Measurements from ENCODE around the gene NR5A2. TPM values are rescaled to one million over a fixed set of nuclear protein-coding genes. Genes with fewer than 3 reads are reported as not detected.

NR5A2 gene
- total RNA-seq, 1 donor from 2014 or later: 0.98 TPM

- H3K27ac ChIP-seq: no peak overlapping the region
- TF ChIP-seq POLR2AphosphoS5 (IDR thresholded peaks at IDR 0.05; ENCODE audit: insufficient read depth in 1 of 2, low read depth in 1 of 2) (no peak), CTCF (IDR thresholded peaks at IDR 0.05) (no peak), POLR2A (IDR thresholded peaks at IDR 0.05) (no peak)
Observed at GRCh38 chr1:200194477-200194876, 167.0 kb downstream of the NR5A2 start.

GRCh38 chr1:200198236-200198635 lies 170.7 kb downstream of the NR5A2 start:
- H3K4me1 ChIP-seq: no peaks in the 10 kb centered on the region
- intact Hi-C loops (cut with DNase I): no loop called here
- H3K27me3 ChIP-seq: no peaks in the 10 kb centered on the region
- no peak overlapping the region for H3K27ac ChIP-seq
- no peaks in the 10 kb centered on the region for H3K9me3 ChIP-seq
- H3K36me3 ChIP-seq: no peaks in the 10 kb centered on the region
- no peak overlapping the region for H3K4me3 ChIP-seq
- no peak for DNase-seq (ENCODE audit: extremely low spot score in 2 of 2)
- TF ChIP-seq POLR2A (IDR thresholded peaks at IDR 0.05): no peak
- TF ChIP-seq POLR2AphosphoS5 (IDR thresholded peaks at IDR 0.05; ENCODE audit: insufficient read depth in 1 of 2, low read depth in 1 of 2): no peak
- TF ChIP-seq CTCF (IDR thresholded peaks at IDR 0.05): no peak

More at GRCh38 chr1:200194477-200194876, 167.0 kb downstream of the NR5A2 start:
- DNase-seq (ENCODE audit: extremely low spot score in 2 of 2): no peak
- intact Hi-C loops (cut with DNase I): no loop called here
- no peaks in the 10 kb centered on the region for H3K27me3 ChIP-seq
- H3K4me1 ChIP-seq: no peaks in the 10 kb centered on the region
- H3K9me3 ChIP-seq: no peaks in the 10 kb centered on the region
- H3K36me3 ChIP-seq: no peaks in the 10 kb centered on the region
- no peak overlapping the region for H3K4me3 ChIP-seq

- H3K27ac ChIP-seq: no peak overlapping the region
- intact Hi-C loops (cut with DNase I): no loop called here
- H3K27me3 ChIP-seq: no peaks in the 10 kb centered on the region
- TF ChIP-seq CTCF (IDR thresholded peaks at IDR 0.05) (no peak), POLR2AphosphoS5 (IDR thresholded peaks at IDR 0.05; ENCODE audit: insufficient read depth in 1 of 2, low read depth in 1 of 2) (no peak), POLR2A (IDR thresholded peaks at IDR 0.05) (no peak)
- H3K4me1 ChIP-seq: no peaks in the 10 kb centered on the region
- no peaks in the 10 kb centered on the region for H3K36me3 ChIP-seq
- DNase-seq (ENCODE audit: extremely low spot score in 2 of 2): no peak
- no peaks in the 10 kb centered on the region for H3K9me3 ChIP-seq
- no peak overlapping the region for H3K4me3 ChIP-seq
Observed at GRCh38 chr1:200205216-200205995, 177.9 kb downstream of the NR5A2 start.

GRCh38 chr1:200206340-200206739 lies 178.8 kb downstream of the NR5A2 start:
- no peak for DNase-seq (ENCODE audit: extremely low spot score in 2 of 2)
- TF ChIP-seq CTCF (IDR thresholded peaks at IDR 0.05) (no peak), POLR2AphosphoS5 (IDR thresholded peaks at IDR 0.05; ENCODE audit: insufficient read depth in 1 of 2, low read depth in 1 of 2) (no peak), POLR2A (IDR thresholded peaks at IDR 0.05) (no peak)
- H3K4me1 ChIP-seq: no peaks in the 10 kb centered on the region
- intact Hi-C loops (cut with DNase I): no loop called here
- H3K27me3 ChIP-seq: no peaks in the 10 kb centered on the region
- H3K4me3 ChIP-seq: no peak overlapping the region
- no peaks in the 10 kb centered on the region for H3K36me3 ChIP-seq
- H3K27ac ChIP-seq: no peak overlapping the region
- no peaks in the 10 kb centered on the region for H3K9me3 ChIP-seq

- intact Hi-C loops (cut with DNase I): no loop called here
- Histone ChIP-seq H3K27ac (no peak overlapping the region), H3K4me1 (no peaks in the 10 kb centered on the region), H3K27me3 (no peaks in the 10 kb centered on the region), H3K9me3 (no peaks in the 10 kb centered on the region), H3K4me3 (no peak overlapping the region), H3K36me3 (no peaks in the 10 kb centered on the region)
- no peak for TF ChIP-seq CTCF (IDR thresholded peaks at IDR 0.05)
- no peak for TF ChIP-seq POLR2AphosphoS5 (IDR thresholded peaks at IDR 0.05; ENCODE audit: insufficient read depth in 1 of 2, low read depth in 1 of 2)
- no peak for TF ChIP-seq POLR2A (IDR thresholded peaks at IDR 0.05)
- DNase-seq (ENCODE audit: extremely low spot score in 2 of 2): no peak
Observed at GRCh38 chr1:200206761-200207160, 179.3 kb downstream of the NR5A2 start.

Data from vagina (tissue), 2 donors.